C4-2B (cell line): Measurements from ENCODE around the gene IL1RAPL2.

Experiments
- CTCF ChIP-seq: fragments of 450-650 bp; conservative IDR thresholded peaks from 2 replicates; pipeline ENCODE4 v1.5.1; 2017; ENCODE audit warnings: mild to moderate bottlenecking
- ZFX ChIP-seq: fragments of 450-650 bp; IDR thresholded peaks from 2 replicates; pipeline ENCODE4 v1.6.1; 2017

GRCh38 chrX:105267167-105267566 is 701.2 kb downstream of the IL1RAPL2 start:
- TF ChIP-seq ZFX, result no peak
- TF ChIP-seq CTCF, result no peak
